ENCODE results near the gene PRKAG2. TPM values are rescaled to one million over a fixed set of nuclear protein-coding genes. Genes with fewer than 3 reads are reported as not detected.

PRKAG2 gene
- total and polyA plus RNA-seq, 2 of the 8 experiments (the other 6 are each of a cell fraction or from before 2014, with no cell fraction given): 7.5 to 18.1 TPM

DNA sequence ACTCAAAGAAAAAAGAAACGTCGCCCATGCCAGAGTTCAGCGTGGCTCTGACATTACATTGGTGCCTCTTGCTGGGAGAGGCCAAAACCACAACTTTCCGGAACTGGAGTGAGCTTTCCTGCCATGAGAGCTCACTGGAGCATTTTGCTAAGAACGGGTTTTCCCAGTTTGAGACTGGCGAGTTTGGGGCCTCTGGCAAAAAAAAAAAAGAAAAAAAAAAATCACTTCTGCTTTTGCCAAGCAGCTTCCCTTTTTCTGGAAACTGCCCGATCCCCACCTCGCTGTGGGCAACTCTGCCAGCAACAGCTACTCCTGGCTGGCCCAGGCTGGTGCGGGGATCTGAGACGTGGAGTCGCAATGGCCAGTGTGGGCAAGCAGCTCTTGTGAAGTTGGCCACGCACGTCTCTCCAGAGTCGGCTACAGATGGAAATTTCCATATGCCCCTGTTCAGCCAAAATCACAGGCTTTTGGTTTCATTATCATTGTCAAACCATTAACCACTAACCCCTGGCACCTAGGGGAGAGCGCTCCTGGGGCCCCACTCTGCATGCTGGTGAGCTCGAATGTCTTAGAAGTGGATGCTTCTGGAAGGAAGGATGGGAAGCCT is 25.7 kb downstream of the PRKAG2 start:
- CTCF ChIA-PET (ENCODE audit: partially characterized antibody): interaction anchor here (0.6 to 2.2 kb wide), 6 partner anchors 9 to 488 kb away, joined by 3 to 12 read pairs (median 4); no protein-coding TSS in a partner anchor
- no peak overlapping the region for H2BK120ac ChIP-seq (replicated peaks; ENCODE audit: low read depth, low read length)
- TF ChIP-seq SP4 (IDR thresholded peaks at IDR 0.05; ENCODE audit: low read length) (no peak), TCF12 (IDR thresholded peaks at IDR 0.05; ENCODE audit: low read depth, low read length) (no peak), RXRA (IDR thresholded peaks at IDR 0.05; ENCODE audit: insufficient read depth, low read depth, low read length) (no peak), SP2 (IDR thresholded peaks at IDR 0.05; ENCODE audit: low read length) (no peak), FOSL1 (IDR thresholded peaks at IDR 0.05; ENCODE audit: insufficient read depth, low read depth, low read length) (no peak), RAD21 (IDR thresholded peaks at IDR 0.05 in 1 of 2, conservative IDR thresholded peaks at IDR 0.05 in 1 of 2; ENCODE audit: low read depth in 2 of 2, low read length in 2 of 2) (no peak), TBP (IDR thresholded peaks at IDR 0.05; ENCODE audit: low read depth, low read length) (no peak), CHD2 (IDR thresholded peaks at IDR 0.05; ENCODE audit: low read length) (no peak), BRCA1 (IDR thresholded peaks at IDR 0.05; ENCODE audit: low read depth, low read length) (no peak), EP300 (IDR thresholded peaks at IDR 0.05; ENCODE audit: borderline replicate concordance in 1 of 2, low read depth in 2 of 2, low read length in 2 of 2) (no peak), MAX (IDR thresholded peaks at IDR 0.05) (no peak), JUN (IDR thresholded peaks at IDR 0.05; ENCODE audit: low read depth, low read length) (no peak)

More for the DNA sequence above, 25.7 kb downstream of the PRKAG2 start:
- Histone ChIP-seq H3K23ac (ENCODE audit: insufficient read length) (no peak overlapping the region), H2BK15ac (ENCODE audit: low read length) (no peak overlapping the region), H4K5ac (ENCODE audit: insufficient read length, low read depth, low read length) (no peak overlapping the region), H3K4me2 (ENCODE audit: insufficient read depth in 1 of 2, low read depth in 2 of 2, low read length in 2 of 2) (no peak overlapping the region), H4K20me1 (replicated peaks in 1 of 2; ENCODE audit: control insufficient read depth in 1 of 2, insufficient read depth in 2 of 2, low read length in 2 of 2) (peaks cover 0 to 3% of the 10 kb centered on the region in 2 experiments), H3K27ac (ENCODE audit: low read depth, low read length) (no peak overlapping the region), H3K4me3 (ENCODE audit: extremely low read depth in 1 of 4, insufficient read depth in 2 of 4, low read depth in 3 of 4, low read length in 4 of 4) (no peak overlapping the region), H3K4ac (replicated peaks; ENCODE audit: insufficient read length, low read depth, low read length) (no peak overlapping the region), H3K27me3 (replicated peaks in 1 of 4; ENCODE audit: control insufficient read depth in 3 of 4, extremely low read depth in 1 of 4, insufficient read depth in 3 of 4, low read length in 3 of 4) (no peaks in the 10 kb centered on the region), H2AFZ (ENCODE audit: low read length) (no peak overlapping the region), H2BK20ac (ENCODE audit: low read length) (no peak overlapping the region), H3K79me2 (ENCODE audit: control insufficient read depth in 1 of 2, insufficient read depth in 2 of 2, low read length in 2 of 2) (no peaks in the 10 kb centered on the region), H3K23me2 (ENCODE audit: low read depth, low read length) (peaks cover 7% of the 10 kb centered on the region; the same call in 1 of the 2 replicates), H2AK5ac (ENCODE audit: low read depth, low read length) (no peak overlapping the region), H3K9ac (replicated peaks in 1 of 4; ENCODE audit: extremely low read depth in 1 of 4, low read depth in 3 of 4, low read length in 3 of 4) (no peak overlapping the region), H3K56ac (replicated peaks; ENCODE audit: insufficient read length, low read depth, low read length) (no peak overlapping the region), H2BK12ac (ENCODE audit: low read depth, low read length) (no peak overlapping the region), H3K14ac (ENCODE audit: insufficient read length) (no peak overlapping the region), H3K4me1 (replicated peaks in 1 of 4; ENCODE audit: control insufficient read depth in 3 of 4, insufficient read depth in 4 of 4, low read length in 3 of 4) (peaks cover 0 to 3% (median 0%) of the 10 kb centered on the region in 4 experiments; a peak in 1 of 7 replicates), H3K9me3 (ENCODE audit: insufficient read depth in 2 of 2, low read depth in 1 of 2, low read length in 1 of 2) (no peaks in the 10 kb centered on the region), H3K79me1 (ENCODE audit: low read depth, low read length) (no peaks in the 10 kb centered on the region), H4K91ac (replicated peaks; ENCODE audit: insufficient read length, low read length) (peak overlapping the region; percentile 55), H2BK5ac (ENCODE audit: low read depth, low read length) (no peak overlapping the region), H3K36me3 (ENCODE audit: control insufficient read depth in 2 of 4, insufficient read depth in 4 of 4, low read length in 3 of 4) (no peaks in the 10 kb centered on the region), H3K18ac (ENCODE audit: extremely low read depth, low read length) (no peak overlapping the region), H4K8ac (ENCODE audit: extremely low read depth, insufficient read depth, low read length) (no peak overlapping the region)
- DNase-seq (ENCODE audit: low read depth in 1 of 2, low spot score in 2 of 2) (no peak), FAIRE-seq (no peak)
- POLR2A ChIA-PET (ENCODE audit: partially characterized antibody): no interaction called here
- WGBS, 2 experiments (ENCODE audit: extremely low coverage in 1 of 2, insufficient coverage in 1 of 2, insufficient read length in 1 of 2, insufficient replicate concordance in 2 of 2, low coverage in 1 of 2, low lambda C conversion rate in 2 of 2, missing lambda C conversion rate in 1 of 2): 91% methylated on average over 15 of the region's 16 CpGs; no CpG with 5 or more reads in 1 of the 2 experiments

Data from H1 (cell line).